GM21360 (cell line): Measurements from ENCODE around the gene OR10C1.
"Not testable (repeated sequence)": the region's sequence is repeated elsewhere in the genome, so short reads cannot be mapped to it uniquely, and the experiment has no call there.

Source experiments
- ATAC-seq: cut with Tn5 transposase; IDR thresholded peaks from one replicate; pipeline ENCODE4 v1.9.1; 2021; ENCODE audit warnings: mild to moderate bottlenecking, moderate library complexity; ENCODE audit not compliant: unreplicated experiment

OR10C1 gene, protein sequence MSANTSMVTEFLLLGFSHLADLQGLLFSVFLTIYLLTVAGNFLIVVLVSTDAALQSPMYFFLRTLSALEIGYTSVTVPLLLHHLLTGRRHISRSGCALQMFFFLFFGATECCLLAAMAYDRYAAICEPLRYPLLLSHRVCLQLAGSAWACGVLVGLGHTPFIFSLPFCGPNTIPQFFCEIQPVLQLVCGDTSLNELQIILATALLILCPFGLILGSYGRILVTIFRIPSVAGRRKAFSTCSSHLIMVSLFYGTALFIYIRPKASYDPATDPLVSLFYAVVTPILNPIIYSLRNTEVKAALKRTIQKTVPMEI

DNA sequence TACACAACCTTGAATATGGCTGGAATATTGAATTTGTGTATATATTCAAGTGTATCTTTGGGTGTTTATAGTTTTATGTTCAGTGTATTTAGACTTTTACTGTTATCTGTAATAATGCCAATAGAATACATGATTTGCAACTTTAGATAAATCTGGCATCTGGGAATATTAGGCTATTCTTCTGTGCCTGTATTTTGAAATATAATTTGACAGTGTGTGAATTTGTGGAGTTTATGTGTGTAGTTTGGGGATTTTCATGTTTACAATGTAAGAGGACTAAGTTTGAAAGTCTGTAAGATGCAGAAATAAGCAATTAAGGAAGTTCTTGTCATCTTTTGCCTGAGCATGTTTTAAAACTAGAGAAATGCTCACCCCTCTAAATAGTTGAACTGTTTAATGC, at the start of gene OR10C1:
Gene OR10C1 (plus strand): TSS at position 301 of the 400 bp plus-strand sequence. CDS start 710 bp downstream, outside the sequence.
- ATAC-seq: no peak

DNA sequence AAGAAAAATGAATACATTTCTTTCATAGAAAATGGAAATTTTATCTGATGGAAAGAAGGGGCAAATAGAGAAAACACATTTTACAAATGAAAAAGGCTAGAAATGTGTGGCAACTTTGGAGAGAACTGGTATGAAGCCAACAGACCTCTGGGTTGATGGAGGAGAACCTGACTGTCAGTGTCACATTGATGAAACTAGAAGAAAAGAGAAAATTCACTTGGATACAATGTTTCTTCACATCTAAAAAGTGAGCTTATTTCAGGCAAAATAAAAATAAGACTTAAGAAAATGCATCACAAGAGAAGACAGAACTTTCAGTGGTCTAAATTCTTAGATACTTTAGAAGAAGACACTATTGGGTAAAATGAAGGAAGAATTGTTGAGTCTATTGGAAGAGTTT, 43.8 kb upstream of the OR10C1 start, which contains the start of gene OR12D2:
Gene OR12D2 (plus strand): TSS at position 301 of the 400 bp plus-strand sequence. CDS start 1,069 bp downstream, outside the sequence.
- no peak for ATAC-seq

DNA sequence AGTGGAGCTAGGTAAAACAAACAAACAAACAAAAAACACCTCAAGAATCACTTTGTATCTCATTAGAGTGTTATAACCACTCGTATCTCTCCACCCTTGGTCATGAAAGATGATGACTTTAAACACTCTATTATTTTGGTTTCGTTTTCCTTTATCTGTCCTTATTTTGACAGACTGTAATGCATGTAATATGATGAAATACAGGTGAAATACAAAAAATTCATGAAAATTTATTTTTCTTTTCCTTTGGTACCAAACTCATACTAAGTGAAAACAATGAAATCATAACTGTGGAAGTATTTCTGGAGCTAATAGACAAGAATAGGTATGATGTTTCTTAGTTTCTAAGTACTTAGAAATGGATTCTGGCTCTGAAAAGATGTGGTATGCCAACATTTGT, 39.6 kb upstream of the OR10C1 start:
- no peak for ATAC-seq

DNA sequence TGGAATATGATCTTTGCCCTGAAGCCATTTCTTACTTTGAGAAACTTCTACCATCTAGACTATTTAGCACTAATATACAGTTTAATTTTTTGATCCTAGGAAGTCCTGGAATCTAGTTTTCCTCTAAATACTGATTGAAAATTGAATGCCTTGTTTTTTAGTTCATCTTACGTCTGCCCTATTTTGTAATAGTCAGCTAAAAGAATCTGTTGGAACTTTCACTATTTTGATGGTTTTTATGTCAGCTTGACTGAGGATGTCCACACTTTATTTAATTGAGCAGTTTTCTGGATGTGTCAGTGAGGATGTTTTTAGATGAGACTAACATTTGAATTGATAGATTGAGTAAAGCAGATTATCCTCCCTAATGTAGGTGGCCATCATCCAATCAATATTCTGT, 35.3 kb upstream of the OR10C1 start:
- no peak for ATAC-seq

DNA sequence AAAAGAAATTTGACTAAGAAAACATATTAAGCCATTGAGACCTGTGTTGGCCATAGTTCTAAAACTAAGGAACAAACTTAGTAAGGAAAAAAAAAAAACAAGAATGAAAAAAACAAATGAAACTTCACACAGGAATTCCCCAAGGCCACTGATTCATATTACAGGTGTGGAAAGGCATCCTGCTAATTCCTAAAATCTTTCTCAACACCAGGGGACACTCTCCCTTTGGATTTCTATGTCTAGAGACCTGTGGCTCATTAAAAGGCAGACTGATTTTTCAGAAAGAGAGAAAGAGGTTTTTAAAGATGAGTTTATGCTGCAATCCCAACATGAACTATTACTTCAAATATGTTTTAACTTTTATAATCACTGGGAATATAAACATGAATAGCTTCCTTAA, 24.5 kb upstream of the OR10C1 start, which contains the start of gene OR12D1:
Gene OR12D1 (plus strand): TSS at position 341 of the 400 bp plus-strand sequence.
- no peak for ATAC-seq

DNA sequence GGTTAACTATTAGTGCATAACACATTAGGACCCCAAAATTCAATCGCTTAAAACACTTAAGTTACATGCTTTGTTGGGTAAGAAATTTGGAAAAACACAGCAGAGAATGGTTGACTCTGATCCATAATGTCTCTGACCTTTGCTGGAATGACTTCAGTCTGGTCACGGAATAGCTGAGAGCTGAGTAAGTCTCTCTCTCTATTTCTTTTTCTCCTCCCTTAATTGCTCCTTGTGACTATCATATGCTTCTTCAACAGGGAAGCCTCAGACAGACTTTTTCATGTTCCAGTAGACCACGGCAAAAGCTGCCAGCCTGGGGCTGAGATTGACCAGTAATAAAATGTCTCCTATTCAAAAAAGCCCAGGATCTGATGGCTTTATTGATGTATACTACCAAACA, 19.6 kb upstream of the OR10C1 start:
- no peak for ATAC-seq

DNA sequence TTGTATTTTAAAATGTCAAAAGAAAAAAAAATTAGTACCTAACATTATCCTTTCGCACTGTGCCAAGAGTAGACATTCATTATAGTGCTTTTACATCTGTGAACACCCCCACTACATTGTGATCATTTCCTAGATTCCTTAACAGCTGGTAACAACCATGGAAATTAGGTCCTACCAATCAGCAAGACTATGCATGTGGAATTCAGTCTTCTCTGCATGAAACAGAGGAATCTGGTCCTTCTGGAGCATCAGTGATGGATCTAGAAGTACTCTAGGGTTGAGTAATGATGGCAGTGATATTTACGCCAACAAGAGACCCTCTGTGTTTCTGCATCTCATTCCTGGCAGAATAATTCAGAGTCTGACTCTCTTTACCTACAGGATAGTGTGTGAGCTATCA, 14.9 kb upstream of the OR10C1 start:
- no peak for ATAC-seq

DNA sequence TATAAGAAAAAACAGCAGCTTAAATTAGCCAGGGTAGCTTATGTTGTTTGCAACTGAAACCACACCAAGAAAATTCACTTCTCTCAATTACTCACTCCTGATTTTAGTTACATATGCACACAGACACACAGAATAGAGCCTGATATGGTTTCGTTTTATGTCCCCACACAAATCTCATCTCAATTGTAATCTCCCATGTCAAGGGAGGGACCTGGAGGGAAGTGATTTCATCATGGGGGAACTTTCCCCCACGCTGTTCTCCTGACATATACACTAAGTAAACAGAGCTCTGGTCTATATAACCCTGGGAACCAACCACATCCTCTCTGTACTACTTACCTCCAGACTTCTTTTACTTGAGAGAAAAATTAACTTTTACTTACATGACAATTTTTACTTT, 14.5 kb upstream of the OR10C1 start:
- ATAC-seq: no peak

DNA sequence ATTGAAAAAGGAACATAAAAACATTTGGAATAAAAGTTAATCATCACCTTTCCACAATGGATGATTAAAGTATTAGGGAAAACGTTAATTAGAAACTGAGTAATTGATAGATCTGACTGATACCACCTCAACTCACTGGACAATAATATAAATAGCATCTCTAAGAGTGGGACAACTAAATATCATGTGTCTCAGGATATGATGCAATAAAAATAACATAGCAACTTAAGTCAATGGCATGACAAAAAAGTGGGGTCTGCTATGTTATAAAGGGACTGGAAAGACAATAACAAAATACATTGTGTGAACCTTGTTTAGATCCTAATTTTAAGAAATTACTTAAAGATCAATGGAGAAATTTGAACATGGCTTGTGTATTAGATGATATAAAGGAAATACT, 14.0 kb upstream of the OR10C1 start:
- ATAC-seq: no peak

DNA sequence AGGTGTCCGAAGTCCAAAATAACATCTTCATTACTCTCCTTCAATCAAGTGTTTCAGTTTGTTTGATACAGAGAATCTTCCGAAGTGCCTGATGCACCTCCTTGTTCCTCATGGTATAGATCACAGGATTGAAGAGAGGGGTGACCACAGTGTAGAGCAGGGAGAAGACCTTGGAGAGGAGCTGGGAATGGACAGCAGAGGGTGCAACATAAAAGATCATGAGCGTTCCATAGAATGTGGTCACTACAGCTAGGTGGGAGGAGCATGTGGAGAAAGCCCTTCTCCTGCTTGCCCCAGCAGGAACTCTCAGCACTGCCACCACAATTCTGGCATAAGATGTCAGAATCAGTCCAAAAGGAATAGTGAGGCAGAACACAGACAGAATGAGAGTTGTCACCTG, 12.5 kb upstream of the OR10C1 start:
- ATAC-seq: no peak

DNA sequence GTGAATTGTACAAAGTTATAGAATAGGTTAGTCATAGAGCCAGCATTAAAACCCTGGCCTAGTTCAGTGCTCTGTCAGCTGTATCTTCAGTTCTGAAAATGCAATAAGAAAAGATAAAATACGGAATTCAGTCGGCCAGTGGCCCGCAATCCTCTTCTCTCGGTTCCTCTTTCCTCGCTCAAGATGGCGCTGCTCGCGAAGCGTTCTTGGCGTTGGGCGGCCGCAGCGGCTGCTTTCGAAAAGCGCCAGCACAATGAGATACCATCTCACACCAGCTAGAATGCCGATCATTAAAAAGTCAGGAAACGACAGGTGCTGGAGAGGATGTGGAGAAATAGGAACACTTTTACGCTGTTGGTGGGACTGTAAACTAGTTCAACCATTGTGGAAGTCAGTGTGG, 2.4 kb upstream of the OR10C1 start:
- not testable (repeated sequence) for ATAC-seq

DNA sequence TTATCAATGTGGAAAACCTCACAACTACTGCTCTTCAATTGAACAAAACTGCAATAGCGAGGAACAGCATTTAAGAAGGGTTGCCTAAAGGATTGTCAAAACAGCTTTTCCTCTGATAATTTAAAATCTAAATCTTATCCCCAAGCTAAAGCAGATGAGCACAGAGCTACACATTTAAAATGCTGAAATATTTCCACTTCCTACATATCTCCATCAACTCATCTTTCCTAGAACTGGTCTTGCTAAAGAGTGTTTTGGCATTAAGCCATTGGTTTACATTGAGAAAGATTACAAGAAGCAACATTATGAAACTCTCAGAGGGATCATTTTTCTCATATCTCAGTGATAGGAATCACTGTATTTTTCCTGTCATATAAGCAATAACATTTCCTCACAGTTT, 3.6 kb downstream of the OR10C1 start:
- no peak for ATAC-seq

DNA sequence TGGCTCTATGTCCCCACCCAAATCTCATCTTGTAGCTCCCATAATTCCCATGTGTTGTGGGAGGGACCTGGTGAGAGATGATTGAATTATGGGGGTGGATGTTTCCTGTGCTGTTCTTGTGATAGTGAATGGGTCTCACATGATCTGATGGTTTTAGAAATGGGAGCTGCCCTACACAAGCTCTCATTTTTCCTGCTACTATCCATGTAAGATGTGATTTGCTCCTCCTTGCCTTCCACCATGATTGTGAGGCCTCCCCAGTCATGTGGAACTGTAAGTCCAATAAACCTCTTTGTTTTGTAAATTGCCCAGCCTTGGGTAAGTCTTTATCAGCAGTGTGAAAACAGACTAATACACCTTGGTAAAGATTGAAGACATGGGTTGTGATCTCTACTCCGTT, 4.9 kb downstream of the OR10C1 start:
- not testable (repeated sequence) for ATAC-seq

DNA sequence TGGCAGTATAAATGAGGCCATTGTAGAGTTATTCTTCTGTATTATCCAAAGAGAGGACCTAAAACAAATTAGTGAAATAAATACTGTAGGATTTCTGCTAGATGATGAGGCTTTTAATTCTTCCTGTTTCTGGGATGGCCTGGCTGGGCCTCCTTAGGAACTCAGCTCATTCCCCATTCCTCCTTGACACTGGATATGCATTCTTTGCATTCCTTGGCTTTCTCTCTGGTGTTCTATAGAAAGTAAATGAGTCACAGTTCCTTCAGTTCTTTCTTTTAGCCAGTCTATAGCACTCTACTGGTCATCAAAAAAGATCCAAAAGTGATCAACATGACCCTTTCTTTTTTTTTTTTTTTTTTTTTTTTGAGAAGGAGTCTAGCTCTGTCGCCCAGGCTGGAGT, 8.6 kb downstream of the OR10C1 start:
- no peak for ATAC-seq

DNA sequence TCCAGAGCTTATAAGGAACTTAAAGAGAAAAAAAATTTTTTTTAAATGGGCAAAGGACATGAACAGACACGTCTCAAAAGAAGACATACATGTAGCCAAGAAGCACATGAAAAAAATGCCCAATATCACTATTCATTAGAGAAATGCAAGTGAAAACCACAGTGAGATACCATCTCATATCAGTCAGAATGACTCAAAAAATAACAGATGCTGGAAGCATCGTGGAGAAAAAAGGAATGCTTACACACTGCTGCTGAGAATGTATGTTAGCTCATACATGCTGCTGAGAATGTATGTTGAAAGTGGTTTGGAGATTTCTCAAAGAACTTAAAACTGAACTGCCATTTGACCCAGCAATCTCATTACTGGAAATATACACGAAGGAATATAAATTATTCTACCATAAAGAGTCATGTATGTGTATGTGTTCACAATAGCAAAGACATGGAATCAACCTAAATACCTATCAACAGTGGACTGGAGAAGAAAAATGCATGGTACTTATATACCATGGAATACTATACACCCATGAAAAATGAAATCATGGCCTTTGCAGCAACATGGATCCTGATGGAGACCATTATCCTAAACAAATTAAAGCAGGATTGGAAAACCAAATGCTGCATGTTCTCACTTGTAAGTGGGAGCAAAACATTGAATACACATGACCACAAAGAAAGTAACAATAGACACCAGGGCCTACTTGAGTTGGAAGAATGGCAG, 12.5 kb downstream of the OR10C1 start:
- ATAC-seq: no peak

DNA sequence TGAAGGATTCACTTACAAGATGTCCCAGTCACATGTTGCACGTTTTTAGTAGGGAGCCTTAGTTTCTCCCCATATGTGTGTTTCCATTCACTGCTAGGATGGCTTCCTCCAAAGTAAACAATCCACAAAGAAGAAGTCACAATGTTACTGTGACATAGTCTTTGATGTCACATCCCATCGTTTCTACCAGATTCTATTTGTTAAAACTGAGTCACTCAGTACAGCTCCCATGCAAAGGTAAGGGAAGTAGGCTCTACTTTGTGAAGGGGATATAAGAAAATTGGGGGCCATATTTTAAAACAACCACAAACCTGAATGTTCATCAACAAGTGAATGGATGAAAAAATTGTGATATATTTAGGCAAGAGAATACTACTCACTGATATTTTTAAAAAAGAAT, 17.9 kb downstream of the OR10C1 start, which contains the start of the genes OR11A1 and OR2H1:
Gene OR11A1 (minus strand): TSS at position 101 of the 400 bp plus-strand sequence. CDS start 29,430 bp downstream, outside the sequence.
Gene OR2H1 (plus strand): TSS at position 185 of the 400 bp plus-strand sequence. CDS start 4,615 bp downstream, outside the sequence.
- ATAC-seq: no peak

DNA sequence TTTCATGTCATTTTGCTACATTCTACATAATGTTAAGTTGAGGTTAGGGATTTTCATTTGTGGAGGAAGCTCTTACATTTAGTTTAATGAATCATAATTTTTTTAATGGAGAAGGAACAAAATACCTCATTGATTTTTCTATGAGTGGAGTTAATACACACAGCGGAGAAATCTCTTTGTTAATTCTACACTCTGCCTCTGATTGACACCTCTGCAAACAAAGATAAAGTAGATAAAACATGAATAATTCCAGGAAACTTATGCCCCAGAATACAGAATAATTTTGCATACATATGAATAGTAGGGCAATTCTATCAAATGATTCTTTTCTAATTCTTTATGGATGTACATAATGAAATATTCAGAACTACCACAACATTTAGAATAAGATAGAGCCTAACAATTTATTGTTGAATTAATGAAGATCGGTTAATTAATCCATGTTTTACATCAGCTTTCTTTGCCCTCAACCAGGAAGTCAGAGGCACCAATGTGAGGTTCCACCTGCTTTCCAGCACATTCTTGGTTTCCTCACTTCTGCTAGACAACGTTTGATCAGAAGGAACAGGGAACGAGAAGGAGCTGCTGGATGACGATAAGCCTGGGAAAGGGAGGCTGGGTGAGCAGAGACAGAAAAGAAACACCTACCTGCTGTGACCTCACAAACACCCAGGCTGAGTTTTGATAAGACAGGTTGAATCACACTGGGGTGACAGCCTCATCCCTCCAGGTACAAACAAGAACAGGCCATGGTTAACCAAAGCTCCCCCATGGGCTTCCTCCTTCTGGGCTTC, 22.1 kb downstream of the OR10C1 start:
- ATAC-seq: no peak

DNA sequence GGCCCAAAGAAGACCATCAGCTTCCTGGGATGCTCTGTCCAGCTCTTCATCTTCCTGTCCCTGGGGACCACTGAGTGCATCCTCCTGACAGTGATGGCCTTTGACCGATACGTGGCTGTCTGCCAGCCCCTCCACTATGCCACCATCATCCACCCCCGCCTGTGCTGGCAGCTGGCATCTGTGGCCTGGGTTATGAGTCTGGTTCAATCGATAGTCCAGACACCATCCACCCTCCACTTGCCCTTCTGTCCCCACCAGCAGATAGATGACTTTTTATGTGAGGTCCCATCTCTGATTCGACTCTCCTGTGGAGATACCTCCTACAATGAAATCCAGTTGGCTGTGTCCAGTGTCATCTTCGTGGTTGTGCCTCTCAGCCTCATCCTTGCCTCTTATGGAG, 22.9 kb downstream of the OR10C1 start:
- no peak for ATAC-seq

DNA sequence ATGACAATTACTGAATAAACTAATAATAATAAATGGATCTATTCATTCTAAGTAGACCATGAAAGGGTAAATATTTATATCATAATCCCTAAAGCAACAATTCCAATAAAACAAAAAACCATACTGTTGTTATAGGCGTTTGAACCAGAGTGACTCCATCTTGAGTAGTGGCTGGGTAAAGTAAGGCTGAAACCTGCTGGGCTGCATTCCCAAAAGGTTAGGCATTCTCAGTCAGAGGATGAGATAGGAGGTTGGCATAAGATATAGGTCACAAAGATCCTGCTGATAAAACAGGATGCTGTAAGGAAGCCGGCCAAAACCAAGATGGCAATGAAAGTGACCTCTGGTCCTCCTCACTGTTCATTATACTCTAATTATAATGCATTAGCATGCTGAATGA, 26.2 kb downstream of the OR10C1 start:
- no peak for ATAC-seq

DNA sequence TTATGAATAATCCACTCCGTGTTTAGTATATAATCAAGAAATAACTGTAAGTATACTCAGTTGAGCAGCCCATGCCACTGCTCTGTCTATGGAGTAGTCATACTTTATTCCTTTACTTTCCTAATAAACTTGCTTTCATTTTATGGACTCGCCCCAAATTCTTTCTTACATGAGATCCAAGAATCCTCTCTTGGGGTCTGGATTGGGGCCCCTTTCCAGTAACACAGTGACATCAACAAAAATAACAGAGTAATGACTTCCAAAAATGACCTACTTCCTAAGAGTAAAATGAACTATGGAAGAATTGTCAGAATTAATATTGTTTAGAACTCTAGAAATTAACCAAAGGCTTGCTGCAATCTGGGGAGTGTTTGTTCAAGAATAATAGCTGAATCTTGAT, 26.7 kb downstream of the OR10C1 start:
- no peak for ATAC-seq

DNA sequence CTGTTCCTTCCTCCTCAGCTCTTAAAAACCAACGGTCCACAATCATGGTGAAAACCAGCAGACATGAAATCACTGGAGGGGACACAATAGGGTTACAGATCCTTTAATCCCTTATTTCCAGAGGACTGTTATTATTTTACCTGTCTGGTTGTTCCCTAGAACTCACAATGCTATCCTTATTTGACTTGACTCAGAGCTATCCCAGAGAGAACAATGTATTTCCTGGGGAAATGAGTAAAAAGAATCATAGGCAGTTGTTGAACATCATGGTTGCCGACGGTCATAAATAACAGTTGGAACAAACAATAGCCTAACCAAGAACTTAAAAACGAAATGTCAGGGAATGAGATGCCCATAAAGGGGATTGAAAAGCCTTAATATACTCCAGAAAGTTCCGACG, 27.1 kb downstream of the OR10C1 start:
- ATAC-seq: no peak
